Panc1 (cell line): ENCODE measurements around the gene TGFB2.

ENCODE experiments used
- CTCF ChIP-seq: fragments of 450-650 bp; IDR thresholded peaks from 2 replicates; pipeline ENCODE4 v1.5.1; 2017; ENCODE audit warnings: mild to moderate bottlenecking
- POLR2AphosphoS5 ChIP-seq: IDR thresholded peaks from 2 replicates; pipeline ENCODE4 v1.6.1; 2012; ENCODE audit warnings: mild to moderate bottlenecking, low read depth, low read length, moderate library complexity
- REST ChIP-seq, 2 experiments: IDR thresholded peaks; 2 replicates each; pipeline ENCODE4 v1.6.1; 2011 to 2012; ENCODE audit warnings: low read depth in 2 of 2, control low read depth in 1 of 2, low read length in 1 of 2, mild to moderate bottlenecking in 1 of 2, moderate library complexity in 1 of 2; ENCODE audit not compliant: insufficient read depth in 1 of 2
- SIN3A ChIP-seq: IDR thresholded peaks from 2 replicates; pipeline ENCODE4 v1.6.1; 2012; ENCODE audit warnings: low read depth, mild to moderate bottlenecking, low read length, moderate library complexity, borderline replicate concordance; ENCODE audit not compliant: insufficient read depth

GRCh38 chr1:218323568-218324225, 21.4 kb upstream of the TGFB2 start:
- TF ChIP-seq CTCF (no peak), POLR2AphosphoS5 (no peak), SIN3A (no peak), REST (IDR thresholded peaks at IDR 0.05; ENCODE audit: insufficient read depth in 1 of 2, low read depth in 2 of 2, low read length in 1 of 2) (no peak)
